ENCODE measurements around the gene REXO4. TPM values are rescaled to one million over a fixed set of nuclear protein-coding genes. Genes with fewer than 3 reads are reported as not detected.
A peak's percentile ranks its signal among the peaks of the same experiment; 100 is the strongest.

Gene REXO4, protein sequence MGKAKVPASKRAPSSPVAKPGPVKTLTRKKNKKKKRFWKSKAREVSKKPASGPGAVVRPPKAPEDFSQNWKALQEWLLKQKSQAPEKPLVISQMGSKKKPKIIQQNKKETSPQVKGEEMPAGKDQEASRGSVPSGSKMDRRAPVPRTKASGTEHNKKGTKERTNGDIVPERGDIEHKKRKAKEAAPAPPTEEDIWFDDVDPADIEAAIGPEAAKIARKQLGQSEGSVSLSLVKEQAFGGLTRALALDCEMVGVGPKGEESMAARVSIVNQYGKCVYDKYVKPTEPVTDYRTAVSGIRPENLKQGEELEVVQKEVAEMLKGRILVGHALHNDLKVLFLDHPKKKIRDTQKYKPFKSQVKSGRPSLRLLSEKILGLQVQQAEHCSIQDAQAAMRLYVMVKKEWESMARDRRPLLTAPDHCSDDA
- total RNA-seq: 10.0 and 12.5 TPM in 2 replicates

DNA sequence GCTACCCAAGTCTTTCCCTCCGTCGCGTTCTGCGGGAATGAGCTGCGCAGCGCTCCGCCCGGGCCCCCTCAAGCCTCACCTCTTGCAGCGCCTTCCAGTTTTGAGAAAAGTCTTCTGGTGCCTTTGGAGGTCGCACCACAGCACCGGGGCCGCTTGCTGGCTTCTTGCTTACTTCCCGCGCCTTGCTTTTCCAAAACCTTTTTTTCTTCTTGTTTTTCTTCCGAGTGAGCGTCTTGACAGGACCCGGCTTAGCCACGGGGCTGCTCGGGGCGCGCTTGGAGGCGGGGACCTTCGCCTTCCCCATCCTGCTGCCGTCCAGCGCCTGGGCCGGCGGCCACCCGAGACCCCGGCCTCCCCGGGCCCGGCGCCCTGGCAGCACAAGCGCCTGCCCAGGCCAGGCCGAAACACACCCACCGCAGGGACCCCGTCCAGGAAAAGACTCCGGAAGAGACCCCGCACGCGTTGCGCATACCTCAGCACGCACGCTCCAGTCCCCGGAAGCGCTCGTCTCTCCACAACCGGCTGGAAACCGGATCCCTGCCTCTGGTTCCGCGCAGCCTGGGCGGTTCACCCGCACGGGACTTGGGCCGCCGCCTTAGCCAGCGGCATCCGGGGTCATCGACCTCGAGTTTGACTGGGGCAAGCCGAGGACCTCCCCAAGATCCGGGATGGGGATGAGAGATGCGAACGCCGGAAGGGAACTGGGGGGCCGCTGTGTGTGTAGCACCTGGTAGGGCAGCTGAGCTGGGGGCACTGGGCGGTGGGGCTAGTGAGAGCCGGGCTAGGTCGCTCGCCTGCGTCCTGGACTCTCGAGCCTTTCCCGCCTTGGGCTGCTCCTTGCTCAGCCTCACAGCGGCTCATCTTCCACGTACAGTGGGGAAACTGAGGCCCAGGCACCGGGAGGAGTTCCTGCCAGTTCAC is at the start of gene REXO4:
Gene REXO4 (minus strand): TSS at position 470 of the 921 bp plus-strand sequence. CDS start 166 bp downstream, at position 304.
- H3K4me3 ChIP-seq (ENCODE audit: low read depth, low read length): peak within 1 kb of the TSS; percentile 88
- TF ChIP-seq, protein P1, sequence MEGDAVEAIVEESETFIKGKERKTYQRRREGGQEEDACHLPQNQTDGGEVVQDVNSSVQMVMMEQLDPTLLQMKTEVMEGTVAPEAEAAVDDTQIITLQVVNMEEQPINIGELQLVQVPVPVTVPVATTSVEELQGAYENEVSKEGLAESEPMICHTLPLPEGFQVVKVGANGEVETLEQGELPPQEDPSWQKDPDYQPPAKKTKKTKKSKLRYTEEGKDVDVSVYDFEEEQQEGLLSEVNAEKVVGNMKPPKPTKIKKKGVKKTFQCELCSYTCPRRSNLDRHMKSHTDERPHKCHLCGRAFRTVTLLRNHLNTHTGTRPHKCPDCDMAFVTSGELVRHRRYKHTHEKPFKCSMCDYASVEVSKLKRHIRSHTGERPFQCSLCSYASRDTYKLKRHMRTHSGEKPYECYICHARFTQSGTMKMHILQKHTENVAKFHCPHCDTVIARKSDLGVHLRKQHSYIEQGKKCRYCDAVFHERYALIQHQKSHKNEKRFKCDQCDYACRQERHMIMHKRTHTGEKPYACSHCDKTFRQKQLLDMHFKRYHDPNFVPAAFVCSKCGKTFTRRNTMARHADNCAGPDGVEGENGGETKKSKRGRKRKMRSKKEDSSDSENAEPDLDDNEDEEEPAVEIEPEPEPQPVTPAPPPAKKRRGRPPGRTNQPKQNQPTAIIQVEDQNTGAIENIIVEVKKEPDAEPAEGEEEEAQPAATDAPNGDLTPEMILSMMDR (IDR thresholded peaks at IDR 0.05; ENCODE audit: insufficient read depth, low read depth, low read length): no peak
- DNase-seq (ENCODE audit: low read depth): peak; percentile 88

DNA sequence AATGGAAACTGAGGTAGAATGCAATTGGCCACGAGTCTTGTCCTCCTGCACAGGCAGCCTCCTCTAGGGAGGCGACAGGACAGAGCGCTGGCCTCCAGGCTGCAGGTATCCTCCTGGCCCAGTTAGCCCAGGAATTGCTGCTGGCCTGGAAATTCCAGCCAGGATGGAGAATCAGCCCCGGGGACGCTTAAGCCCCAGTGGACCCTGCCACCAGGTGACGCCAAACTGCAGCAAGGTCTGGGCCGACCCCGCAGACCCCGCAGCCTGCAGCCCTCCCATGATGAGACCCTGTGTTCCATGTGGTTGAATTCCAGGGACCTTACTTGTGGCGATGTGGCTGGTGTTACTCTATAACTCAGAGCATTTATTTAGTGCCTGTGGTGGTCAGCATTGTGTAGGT is 49.3 kb upstream of the REXO4 start:
- H3K4me3 ChIP-seq (ENCODE audit: low read depth, low read length): no peak overlapping the region
- DNase-seq (ENCODE audit: low read depth): no peak
- TF ChIP-seq, protein P1 (IDR thresholded peaks at IDR 0.05; ENCODE audit: insufficient read depth, low read depth, low read length): no peak

DNA sequence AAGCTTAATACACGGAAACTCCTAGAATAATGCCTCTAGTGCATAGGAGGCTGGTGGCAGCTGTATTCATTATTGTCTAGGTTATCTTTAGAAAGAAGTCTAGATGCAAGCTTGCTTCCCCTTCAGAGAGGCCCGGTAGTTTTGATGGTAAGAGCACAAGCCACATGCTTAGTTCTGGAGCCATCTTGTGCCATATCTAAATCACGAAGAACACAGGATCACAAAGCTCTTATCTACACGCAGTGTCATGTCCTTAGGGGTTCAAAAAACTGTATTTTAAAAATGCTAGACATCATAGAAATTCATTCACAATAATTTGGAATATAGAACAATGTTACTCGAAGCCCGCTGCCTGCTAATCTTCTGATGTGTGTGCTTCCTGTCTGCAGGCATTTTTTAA is 48.2 kb upstream of the REXO4 start:
- no peak for DNase-seq (ENCODE audit: low read depth)
- H3K4me3 ChIP-seq (ENCODE audit: low read depth, low read length): no peak overlapping the region
- TF ChIP-seq, protein P1 (IDR thresholded peaks at IDR 0.05; ENCODE audit: insufficient read depth, low read depth, low read length): no peak

DNA sequence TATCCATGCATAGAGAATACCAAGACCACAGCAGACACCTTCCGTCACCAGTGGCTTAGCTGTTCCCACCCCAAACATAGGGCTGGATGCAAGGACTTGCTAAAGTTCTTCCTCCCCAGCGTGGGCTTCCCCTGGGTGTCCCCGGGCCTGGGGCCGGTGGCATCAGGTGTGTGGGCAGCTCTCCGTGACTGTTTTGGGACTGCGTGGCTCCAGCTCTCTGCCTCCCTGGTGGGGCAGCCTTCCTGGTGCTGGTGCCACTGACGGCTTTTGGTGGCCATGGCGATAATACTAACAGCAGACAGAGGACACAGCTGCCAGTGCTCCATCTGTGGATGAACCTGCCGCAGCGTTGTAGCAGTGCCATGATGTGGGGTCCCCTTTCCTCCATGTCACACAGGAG is 46.8 kb upstream of the REXO4 start:
- no peak for DNase-seq (ENCODE audit: low read depth)
- no peak overlapping the region for H3K4me3 ChIP-seq (ENCODE audit: low read depth, low read length)
- TF ChIP-seq, protein P1 (IDR thresholded peaks at IDR 0.05; ENCODE audit: insufficient read depth, low read depth, low read length): no peak

DNA sequence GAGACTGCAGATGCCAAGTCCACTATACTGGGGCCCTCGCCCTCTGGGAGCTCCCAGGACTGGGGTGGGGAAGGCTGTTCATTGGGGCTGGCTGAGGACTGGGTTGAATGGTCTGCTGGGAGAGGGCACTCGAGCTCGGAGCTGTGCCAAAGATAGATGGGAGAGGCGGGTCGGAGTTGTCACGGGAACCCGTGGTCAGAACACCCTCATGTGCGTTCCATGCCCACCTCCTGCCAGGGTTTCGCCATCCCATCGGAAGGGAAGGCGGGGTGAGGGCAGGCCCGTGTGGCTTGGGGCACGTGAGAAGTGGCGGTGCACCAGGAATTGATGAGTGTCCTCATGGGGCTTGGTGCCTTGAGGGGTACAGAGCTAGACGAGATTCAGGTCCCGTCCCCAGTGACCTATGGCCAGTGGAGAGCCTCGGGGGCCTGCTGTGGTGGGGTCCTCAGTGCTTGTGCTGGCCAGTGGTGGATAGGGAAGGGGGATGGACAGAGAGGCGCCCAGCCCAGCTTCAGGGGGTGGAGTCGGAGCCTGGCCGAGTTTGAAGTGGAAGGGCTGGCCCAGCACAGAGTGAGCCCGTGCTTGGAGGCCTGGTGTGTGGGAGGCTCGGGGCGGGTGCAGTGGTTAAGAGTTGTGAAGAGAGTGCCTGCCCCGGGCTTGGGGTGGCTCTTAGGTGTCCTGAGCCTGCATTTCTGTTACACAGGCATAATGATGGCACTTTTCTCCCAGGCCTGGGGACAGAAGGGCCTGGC is 46.2 kb upstream of the REXO4 start:
- TF ChIP-seq, protein P1 (IDR thresholded peaks at IDR 0.05; ENCODE audit: insufficient read depth, low read depth, low read length): no peak
- no peak overlapping the region for H3K4me3 ChIP-seq (ENCODE audit: low read depth, low read length)
- DNase-seq (ENCODE audit: low read depth): peak; percentile 26

DNA sequence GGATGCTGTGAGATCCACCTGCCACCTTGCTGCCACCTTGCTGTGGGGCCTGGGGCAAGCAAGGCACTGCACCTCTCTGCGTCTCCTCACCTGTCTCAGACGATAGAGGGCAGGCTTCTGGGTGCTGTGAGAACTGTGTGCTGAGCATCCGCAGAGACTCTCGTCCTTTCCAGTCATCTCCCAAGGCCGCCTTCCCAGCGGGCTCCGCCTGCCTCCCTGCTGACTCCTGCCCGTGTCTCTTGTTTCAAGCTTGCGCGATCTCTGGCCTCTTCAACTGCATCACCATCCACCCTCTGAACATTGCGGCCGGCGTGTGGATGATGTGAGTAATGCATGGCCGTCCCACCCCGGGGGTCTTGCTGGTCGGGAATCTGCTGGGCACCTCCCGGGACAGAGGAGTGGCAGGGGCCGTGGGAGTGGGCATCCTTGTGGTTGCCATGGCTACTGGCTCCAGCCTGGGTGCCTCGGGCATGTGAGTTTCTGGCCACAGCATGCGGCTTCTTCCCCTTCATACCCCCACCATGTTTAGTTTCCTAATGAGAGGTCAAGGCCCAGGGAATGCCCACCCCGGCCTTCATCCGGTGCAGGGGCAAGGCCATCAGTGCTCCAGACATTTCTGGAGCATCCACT is 45.5 kb upstream of the REXO4 start:
- DNase-seq (ENCODE audit: low read depth): no peak
- H3K4me3 ChIP-seq (ENCODE audit: low read depth, low read length): no peak overlapping the region
- TF ChIP-seq, protein P1 (IDR thresholded peaks at IDR 0.05; ENCODE audit: insufficient read depth, low read depth, low read length): no peak

Measured in fibroblast of villous mesenchyme (primary cell).